GM12878 (cell line): ENCODE results near the gene WNT8A. TPM values are rescaled to one million over a fixed set of nuclear protein-coding genes. Genes with fewer than 3 reads are reported as not detected.

Experiments used
- ATAC-seq: fragments of 200-7000 bp; cut with Tn5 transposase; 3 replicates; pipeline ENCODE4 v1.9.1; 2020; ENCODE audit warnings: mild to moderate bottlenecking, moderate library complexity
- BruUV-seq: library from RNA; stranded (reverse); fragments of 400-500 nt; replicated peaks from 2 replicates; lab custom pipeline; 2021; lab: Mats Ljungman, UMichigan
- CTCF ChIA-PET: fragments of 300-600 bp; sonication (Branson Sonifier 250); formaldehyde crosslinking; extraction: SDS; loops from one replicate; lab custom pipeline; 2021; ENCODE audit warnings: inconsistent platforms; lab: Yijun Ruan, JAX
- POLR2A ChIA-PET: fragments of 350-600 bp; formaldehyde crosslinking; extraction: SDS; loops from one replicate; lab custom pipeline; 2021; ENCODE audit warnings: inconsistent platforms; lab: Charles Lee
- RAD21 ChIA-PET: fragments of 300-600 bp; sonication (Branson Sonifier 250); formaldehyde crosslinking; loops from one replicate; lab custom pipeline; 2023; ENCODE audit warnings: antibody characterized with exemption; ENCODE audit not compliant: unreplicated experiment; lab: Charles Lee
- SMC1A ChIA-PET: fragments of 300-600 bp; sonication (Branson Sonifier 250); formaldehyde crosslinking; loops from one replicate; lab custom pipeline; 2023; ENCODE audit not compliant: unreplicated experiment, uncharacterized antibody; lab: Charles Lee
- DNase-seq: peaks from one replicate; pipeline ENCODE4 v3.0.0-alpha.2; 2011; ENCODE audit warnings: low read depth, low spot score
- FAIRE-seq: peaks from 3 replicates; lab custom pipeline; 2011; peaks lifted over from hg19 to GRCh38; lab: Jason Lieb, UNC
- H2AFZ ChIP-seq: 2 replicates; pipeline ENCODE4 v1.6.0; 2011; ENCODE audit warnings: low read depth, low read length, control low read depth; ENCODE audit not compliant: control insufficient read depth
- H3K27ac ChIP-seq: 2 replicates; pipeline ENCODE4 v1.5.1; 2011; ENCODE audit warnings: control low read depth; ENCODE audit not compliant: control insufficient read depth, insufficient read depth
- H3K27me3 ChIP-seq, 2 experiments: replicated peaks in 1 of 2; 2 replicates each; pipeline versions ENCODE4 v1.6.0 to v1.6.1; 2011; ENCODE audit warnings: low read length in 1 of 2; ENCODE audit not compliant: control insufficient read depth in 2 of 2, insufficient read depth in 2 of 2
- H3K36me3 ChIP-seq, 2 experiments: 2 replicates each; pipeline ENCODE4 v1.5.1; 2011; ENCODE audit warnings: low read length in 1 of 2; ENCODE audit not compliant: control insufficient read depth in 2 of 2, insufficient read depth in 2 of 2
- H3K4me1 ChIP-seq: 2 replicates; pipeline ENCODE4 v1.6.1; 2011; ENCODE audit warnings: mild to moderate bottlenecking, low read length, moderate library complexity, mixed read lengths; ENCODE audit not compliant: control insufficient read depth, insufficient read depth
- H3K4me2 ChIP-seq: 2 replicates; pipeline ENCODE4 v1.6.0; 2011; ENCODE audit warnings: control low read depth; ENCODE audit not compliant: control insufficient read depth, insufficient read depth
- H3K4me3 ChIP-seq: fragments of 200-600 bp; sonication (generic); 2 replicates; pipeline ENCODE4 v1.5.1; 2016
- H3K79me2 ChIP-seq: 2 replicates; pipeline ENCODE4 v1.6.0; 2011; ENCODE audit warnings: low read length; ENCODE audit not compliant: control insufficient read depth, insufficient read depth
- H3K9ac ChIP-seq: 2 replicates; pipeline ENCODE4 v1.8.0; 2011; ENCODE audit warnings: low read length, control low read depth, mixed read lengths; ENCODE audit not compliant: control insufficient read depth, insufficient read depth
- H3K9me3 ChIP-seq: replicated peaks from 3 replicates; pipeline ENCODE4 v1.5.1; 2011; ENCODE audit warnings: mild to moderate bottlenecking, low read length; ENCODE audit not compliant: control insufficient read depth, insufficient read depth
- H4K20me1 ChIP-seq: 2 replicates; pipeline ENCODE4 v1.6.0; 2011; ENCODE audit not compliant: control insufficient read depth, insufficient read depth
- NFYA ChIP-seq: IDR thresholded peaks from 2 replicates; pipeline ENCODE4 v1.6.1; 2011; ENCODE audit warnings: low read depth, mild to moderate bottlenecking, low read length, improper control_type of control experiment, borderline replicate concordance
- RBBP5 ChIP-seq: fragments of 200-600 bp; sonication (generic); conservative IDR thresholded peaks from 2 replicates; pipeline ENCODE4 v1.6.1; 2016
- RFX5 ChIP-seq: IDR thresholded peaks from 2 replicates; pipeline ENCODE4 v1.6.1; 2011; ENCODE audit warnings: low read depth, low read length, improper control_type of control experiment
- SIX5 ChIP-seq: IDR thresholded peaks from 2 replicates; pipeline ENCODE4 v1.6.1; 2011; ENCODE audit warnings: mild to moderate bottlenecking, low read depth, low read length, moderate library complexity; ENCODE audit not compliant: severe bottlenecking
- SRF ChIP-seq, 2 experiments: IDR thresholded peaks; 2 replicates each; pipeline ENCODE4 v1.6.1; 2011; ENCODE audit warnings: low read depth in 2 of 2, low read length in 2 of 2, mild to moderate bottlenecking in 1 of 2, moderate library complexity in 1 of 2
- ZNF217 ChIP-seq: fragments of 450-650 bp; IDR thresholded peaks from 2 replicates; pipeline ENCODE4 v1.6.1; 2017; ENCODE audit warnings: antibody characterized with exemption, mild to moderate bottlenecking
- WGBS: methylation state at CpG from one replicate; pipeline ENCODE4 v1.1.6; 2016; ENCODE audit warnings: low lambda C conversion rate; ENCODE audit not compliant: insufficient replicate concordance, insufficient coverage; ENCODE audit errors: missing lambda C conversion rate; 5-methylcytosine and 5-hydroxymethylcytosine counted together
- in situ Hi-C: fragments of 300-500 bp; cut with MboI; formaldehyde crosslinking; loops from 9 replicates; pipeline ENCODE4 v1.14.3; 2018; ENCODE audit warnings: mixed read lengths
- intact Hi-C: fragments of 100-400 bp; cut with micrococcal nuclease; formaldehyde crosslinking; loops from one replicate; pipeline ENCODE4 v1.14.2; 2022; ENCODE audit not compliant: unreplicated experiment
- polyA plus RNA-seq, 11 experiments: library from polyadenylated mRNA; depleted of rRNA in 4 of 11; unstranded in 6 of 11; stranded (reverse) in 5 of 11; fragments of >200 nt; fragmentation: Nextera tagmentation in 4 of 11; fragmentation: Illumina TruSeq in 1 of 11; extraction: Ambion mirVana in 4 of 11; extraction: Trizol in 1 of 11; gene quantifications; 1 replicate in 1 of 11; 2 replicates in 10 of 11; pipeline versions ENCODE4 v1.2.1 to v1.2.3, GENCODE V29; 2011 to 2016; ENCODE audit warnings: inconsistent platforms in 2 of 11, missing spikeins in 2 of 11, low read depth in 1 of 11
- total RNA-seq, 4 experiments: library from RNA; depleted of rRNA in 3 of 4; stranded (reverse); fragments of >200 nt in 3 of 4; fragmentation: Illumina TruSeq in 1 of 4; extraction: Trizol in 1 of 4; gene quantifications; 2 replicates each; pipeline versions ENCODE4 v1.2.1 to v1.2.3, GENCODE V29; 2013 to 2021
- TF ChIP-seq, protein P1 (sequence below): fragments of 450-650 bp; IDR thresholded peaks from 2 replicates; pipeline ENCODE4 v1.6.1; 2018; ENCODE audit warnings: mild to moderate bottlenecking, low read depth, moderate library complexity; ENCODE audit not compliant: partially characterized antibody

Gene WNT8A
- total and polyA plus RNA-seq, 10 of the 15 experiments (the other 5 are each of a cell fraction or from before 2014, with no cell fraction given): not detected

- Histone ChIP-seq H3K27me3 (no peaks in the 10 kb centered on the region), H2AFZ (no peak overlapping the region), H3K79me2 (no peaks in the 10 kb centered on the region), H3K9ac (no peak overlapping the region), H3K36me3 (no peaks in the 10 kb centered on the region), H3K27ac (no peak overlapping the region), H3K4me2 (no peak overlapping the region), H3K9me3 (no peaks in the 10 kb centered on the region)
- ChIA-PET POLR2A (no interaction called here), CTCF (interaction anchor here (0.7 to 0.8 kb wide), 2 partner anchors 10 to 11 kb away, joined by 3 read pairs; no protein-coding TSS in a partner anchor), SMC1A (interaction anchor here (0.7 to 2.4 kb wide), 4 partner anchors 9 to 37 kb away, joined by 3 to 5 read pairs (median 4); no protein-coding TSS in a partner anchor)
- intact Hi-C loops (no loop called here), in situ Hi-C loops (no loop called here)
- FAIRE-seq: no peak
- WGBS: 19% methylated on average over 4 of the region's 4 CpGs
- BruUV-seq: no TSS peak
- DNase-seq: no peak
- ATAC-seq: no peak
- TF ChIP-seq NFYA: no peak
- no peak for TF ChIP-seq RFX5
- no peak for TF ChIP-seq SIX5
- TF ChIP-seq RBBP5: no peak
- TF ChIP-seq SRF (IDR thresholded peaks at IDR 0.05; ENCODE audit: low read depth in 2 of 2, low read length in 2 of 2): no peak
- TF ChIP-seq, protein P1, sequence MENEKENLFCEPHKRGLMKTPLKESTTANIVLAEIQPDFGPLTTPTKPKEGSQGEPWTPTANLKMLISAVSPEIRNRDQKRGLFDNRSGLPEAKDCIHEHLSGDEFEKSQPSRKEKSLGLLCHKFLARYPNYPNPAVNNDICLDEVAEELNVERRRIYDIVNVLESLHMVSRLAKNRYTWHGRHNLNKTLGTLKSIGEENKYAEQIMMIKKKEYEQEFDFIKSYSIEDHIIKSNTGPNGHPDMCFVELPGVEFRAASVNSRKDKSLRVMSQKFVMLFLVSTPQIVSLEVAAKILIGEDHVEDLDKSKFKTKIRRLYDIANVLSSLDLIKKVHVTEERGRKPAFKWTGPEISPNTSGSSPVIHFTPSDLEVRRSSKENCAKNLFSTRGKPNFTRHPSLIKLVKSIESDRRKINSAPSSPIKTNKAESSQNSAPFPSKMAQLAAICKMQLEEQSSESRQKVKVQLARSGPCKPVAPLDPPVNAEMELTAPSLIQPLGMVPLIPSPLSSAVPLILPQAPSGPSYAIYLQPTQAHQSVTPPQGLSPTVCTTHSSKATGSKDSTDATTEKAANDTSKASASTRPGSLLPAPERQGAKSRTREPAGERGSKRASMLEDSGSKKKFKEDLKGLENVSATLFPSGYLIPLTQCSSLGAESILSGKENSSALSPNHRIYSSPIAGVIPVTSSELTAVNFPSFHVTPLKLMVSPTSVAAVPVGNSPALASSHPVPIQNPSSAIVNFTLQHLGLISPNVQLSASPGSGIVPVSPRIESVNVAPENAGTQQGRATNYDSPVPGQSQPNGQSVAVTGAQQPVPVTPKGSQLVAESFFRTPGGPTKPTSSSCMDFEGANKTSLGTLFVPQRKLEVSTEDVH: no peak
- no peak for TF ChIP-seq ZNF217
- TF ChIP-seq, all 136 proteins: peak for 0
- Histone ChIP-seq H3K4me3 (no peak overlapping the region), H3K4me1 (no peaks in the 10 kb centered on the region), H4K20me1 (no peaks in the 10 kb centered on the region)
- RAD21 ChIA-PET: no interaction called here
Measured at GRCh38 chr5:138111181-138111580, 27.3 kb downstream of the WNT8A start.
